GM04503 (cell line): ENCODE data around the gene FGF12.

Experiments used
- DNase-seq: peaks from one replicate; pipeline ENCODE4 v3.0.0-alpha.2; 2012; ENCODE audit warnings: low read depth

FGF12 gene

GRCh38 chr3:192409838-192410683, 317.3 kb downstream of the FGF12 start:
- no peak for DNase-seq

- no peak for DNase-seq
These were observed 318.0 kb downstream of the FGF12 start for GRCh38 chr3:192409201-192409837.

GRCh38 chr3:192408647-192409200, 318.6 kb downstream of the FGF12 start:
- no peak for DNase-seq

- DNase-seq: no peak
These were observed 319.2 kb downstream of the FGF12 start for GRCh38 chr3:192408007-192408646.

DNA sequence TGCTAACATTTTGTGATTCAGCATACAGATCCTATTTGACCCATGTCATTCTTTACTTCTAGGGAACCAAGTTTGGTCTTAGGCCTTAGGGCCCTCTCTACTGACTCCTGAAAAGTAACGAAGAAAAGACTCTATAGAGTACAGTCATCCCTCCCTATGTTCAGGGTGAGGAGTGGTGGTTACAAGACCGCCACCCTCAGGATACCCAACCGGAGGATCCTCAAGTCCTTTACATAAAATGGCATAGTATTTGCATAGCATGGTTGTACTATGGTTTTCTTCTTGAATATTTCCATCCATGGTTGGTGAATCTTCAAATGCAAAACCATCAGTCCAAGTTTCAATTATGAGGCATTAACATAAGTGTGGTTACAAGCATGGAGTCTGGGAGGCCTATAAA, 327.6 kb downstream of the FGF12 start:
- no peak for DNase-seq

- no peak for DNase-seq
These were observed 330.3 kb downstream of the FGF12 start for GRCh38 chr3:192397012-192397411.

DNA sequence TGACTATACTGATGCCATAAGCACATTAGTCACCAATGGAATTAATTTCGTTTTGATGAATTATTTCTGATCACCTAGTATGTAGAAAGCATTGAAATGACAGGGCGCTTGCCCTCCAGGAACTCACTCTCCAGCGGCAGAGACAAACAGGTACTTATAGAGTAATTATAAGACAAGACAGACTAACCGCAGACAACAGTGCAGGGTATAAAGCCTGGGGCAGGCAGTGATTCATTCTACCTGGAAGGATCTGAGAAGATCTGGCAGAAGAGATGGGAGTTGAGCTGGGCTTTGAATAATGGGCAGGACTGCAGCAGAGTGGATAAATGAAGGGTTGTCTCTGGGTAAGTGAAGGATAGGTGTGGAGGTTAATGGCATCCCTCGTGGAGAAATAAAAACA, 331.8 kb downstream of the FGF12 start:
- DNase-seq: no peak

DNA sequence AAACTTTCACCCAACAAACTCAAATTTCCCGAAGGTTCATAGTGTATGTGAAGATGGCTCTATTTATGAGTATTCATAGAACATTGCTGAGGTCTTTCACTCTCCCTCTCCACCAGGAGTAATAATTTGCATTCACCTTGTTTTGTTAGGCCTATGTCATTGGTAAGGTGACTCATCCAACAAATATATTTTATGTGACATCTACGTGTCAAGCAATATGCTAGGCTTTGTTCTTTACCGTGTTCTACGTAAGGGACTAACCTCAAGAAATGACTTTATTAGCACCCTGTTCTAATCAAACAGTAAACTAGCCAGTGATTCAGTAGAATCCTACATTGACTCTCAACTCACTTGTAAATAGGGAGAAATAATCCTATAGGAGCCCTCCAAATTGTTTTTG, 334.4 kb downstream of the FGF12 start:
- DNase-seq: no peak

- DNase-seq: no peak
These were observed 344.5 kb downstream of the FGF12 start for GRCh38 chr3:192382861-192383260.

DNA sequence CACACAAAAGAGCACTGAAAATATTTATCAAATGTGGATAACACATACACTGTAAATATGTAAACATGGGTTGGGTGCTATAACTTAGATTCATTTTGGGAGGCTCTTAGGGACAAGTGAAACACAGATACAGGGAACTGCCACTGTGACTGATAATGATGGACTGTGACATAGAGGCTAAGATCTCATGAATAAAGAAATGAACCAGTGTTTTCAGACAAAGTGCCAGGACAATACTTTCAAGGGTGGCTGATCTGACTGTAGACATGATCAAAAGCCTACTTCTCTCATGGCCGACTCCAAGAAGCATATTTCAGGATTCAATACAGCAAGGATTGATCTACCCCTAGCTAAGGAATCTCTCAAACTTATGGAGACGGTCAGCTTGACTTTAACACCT, 353.8 kb downstream of the FGF12 start:
- DNase-seq: no peak

DNA sequence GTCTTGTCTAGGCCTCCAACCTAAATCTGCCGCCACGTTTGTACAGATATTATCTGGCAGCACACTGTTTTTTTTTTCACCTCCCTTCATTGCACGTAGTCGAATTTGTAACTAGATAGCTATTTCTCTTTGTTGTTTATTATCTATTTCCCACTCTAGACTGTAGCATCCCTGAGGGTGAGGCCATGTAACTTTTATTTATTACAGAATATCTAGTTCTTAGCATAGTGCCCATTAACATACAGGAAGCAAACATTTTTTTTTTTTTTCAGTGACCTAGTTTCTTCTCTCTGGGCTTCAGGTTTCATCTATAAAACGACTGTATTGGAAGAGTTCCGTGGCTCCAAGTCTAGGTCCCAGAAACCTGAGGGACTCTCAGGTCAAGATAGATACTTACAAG, 354.3 kb downstream of the FGF12 start:
- DNase-seq: no peak

DNA sequence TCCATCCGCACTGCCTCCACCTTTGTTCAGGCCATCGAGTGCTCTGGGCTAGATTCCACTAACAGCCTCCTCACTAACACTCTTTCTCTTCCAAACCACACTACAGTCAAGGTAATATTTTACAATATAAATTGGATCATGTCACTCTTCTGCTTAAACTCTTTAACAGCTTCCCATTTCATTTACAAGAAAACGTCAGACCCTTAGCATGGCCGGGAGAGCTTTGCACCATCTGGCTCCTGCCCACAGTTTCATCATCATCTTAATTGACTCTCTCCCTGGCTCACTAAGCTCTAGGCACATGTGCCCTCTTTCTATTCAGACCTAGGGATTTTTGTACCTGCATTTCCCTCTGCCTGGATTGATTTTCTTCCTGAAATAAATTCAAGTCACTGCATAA, 354.7 kb downstream of the FGF12 start:
- no peak for DNase-seq

GRCh38 chr3:192371870-192372400, 355.4 kb downstream of the FGF12 start:
- no peak for DNase-seq

DNA sequence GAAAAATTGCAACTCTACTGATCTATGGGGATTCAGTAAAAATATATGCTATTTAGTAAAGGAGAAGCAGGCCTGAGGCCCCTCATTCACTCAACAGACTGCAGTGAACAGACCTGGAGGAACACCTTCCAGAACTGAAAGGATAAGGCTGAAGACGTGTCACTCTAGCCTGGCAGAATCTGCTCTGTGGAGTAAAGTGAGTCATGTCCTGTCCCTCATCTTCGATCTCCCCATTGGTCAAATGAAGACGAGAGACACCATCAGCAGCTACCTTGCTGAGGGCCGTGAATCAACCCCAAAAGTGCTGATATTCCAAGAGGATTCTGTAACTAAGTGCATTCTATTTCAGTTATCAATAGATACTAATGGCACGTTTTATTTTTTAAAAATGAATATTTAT, 359.7 kb downstream of the FGF12 start:
- no peak for DNase-seq

DNA sequence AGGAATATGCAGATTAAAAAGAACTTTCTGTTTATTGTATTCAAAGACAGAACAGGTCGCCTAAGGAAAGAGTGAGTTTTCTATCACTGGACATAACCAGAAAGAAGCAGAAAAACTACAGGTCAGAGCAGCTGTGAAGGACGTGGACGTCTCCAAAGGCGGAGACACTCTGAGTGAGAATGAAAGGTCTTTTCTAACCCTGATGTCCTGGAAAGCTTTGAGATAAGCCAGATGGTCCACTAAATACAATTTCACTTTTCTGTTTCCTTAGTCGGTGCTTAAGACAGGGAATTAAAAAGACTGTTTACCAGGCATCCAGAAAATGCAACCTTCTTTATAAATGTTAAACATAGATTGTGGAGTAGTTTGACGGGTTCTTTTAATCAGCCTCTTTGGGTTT, 360.4 kb downstream of the FGF12 start:
- DNase-seq: no peak

DNA sequence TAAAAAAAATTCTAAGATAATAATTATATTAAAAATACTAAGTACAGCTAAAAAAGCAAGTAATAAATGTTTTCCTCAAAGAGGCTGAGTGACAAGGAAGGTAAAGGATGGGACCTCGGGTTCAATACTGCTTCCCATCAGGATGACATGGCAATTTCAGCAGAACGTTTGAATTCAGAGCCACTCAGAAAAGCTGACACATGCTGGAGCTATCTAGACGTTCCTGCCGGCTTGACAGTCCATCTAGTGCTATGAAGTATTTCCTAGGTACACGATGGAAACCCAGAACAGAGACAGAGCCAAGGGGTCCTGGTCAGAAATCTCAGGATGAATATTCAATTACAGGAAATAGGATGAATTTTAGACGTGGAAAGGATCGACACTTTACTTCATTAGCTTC, 361.8 kb downstream of the FGF12 start:
- DNase-seq: no peak

- no peak for DNase-seq
These were observed 363.0 kb downstream of the FGF12 start for GRCh38 chr3:192364316-192364715.

GRCh38 chr3:192354687-192355086, 372.7 kb downstream of the FGF12 start:
- no peak for DNase-seq

GRCh38 chr3:192352142-192352541, 375.2 kb downstream of the FGF12 start:
- DNase-seq: no peak

GRCh38 chr3:192351441-192351840, 375.9 kb downstream of the FGF12 start:
- DNase-seq: no peak

DNA sequence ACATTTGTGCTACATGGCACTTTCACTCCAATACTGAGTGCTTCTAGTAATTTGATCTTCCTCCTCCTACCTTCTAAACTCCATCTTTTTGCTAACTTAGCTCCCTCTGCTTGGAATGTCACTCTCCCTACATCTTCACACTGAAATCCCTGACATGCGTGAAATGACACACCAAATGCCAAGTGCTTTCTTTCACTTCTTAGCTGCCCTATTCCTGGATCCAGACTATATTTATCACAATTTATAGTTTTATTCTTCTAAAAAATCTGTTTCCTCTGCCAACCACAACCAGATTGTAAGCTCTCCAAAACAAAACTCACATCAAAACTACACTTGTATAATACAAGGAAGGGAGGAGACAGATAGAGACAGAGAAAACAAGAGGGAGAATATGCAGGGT, 387.3 kb downstream of the FGF12 start:
- no peak for DNase-seq

- no peak for DNase-seq
These were observed 388.1 kb downstream of the FGF12 start for GRCh38 chr3:192339214-192339613.

- no peak for DNase-seq
These were observed 391.1 kb downstream of the FGF12 start for GRCh38 chr3:192336286-192336685.
